Omental fat pad (tissue), 4 donors: ENCODE measurements around the gene CELA2A. TPM values are rescaled to one million over a fixed set of nuclear protein-coding genes. Genes with fewer than 3 reads are reported as not detected.

Source experiments
- ATAC-seq: fragments of 150-250 bp; one replicate; pipeline ENCODE4 v1.9.1; 2016; ENCODE audit warnings: mild to moderate bottlenecking, moderate library complexity; ENCODE audit not compliant: low FRiP score
- DNase-seq: peaks from one replicate; pipeline ENCODE4 v3.0.0-alpha.2; 2019; ENCODE audit warnings: low spot score
- total RNA-seq, 4 donors: library from RNA; depleted of rRNA; stranded (reverse); fragments of >200 nt; gene quantifications; one replicate each; pipeline ENCODE4 v1.1.0, GENCODE V29; 2016
- TF ChIP-seq, protein P1 (sequence below), 3 donors: fragments of 450-650 bp; IDR thresholded peaks; one replicate each; pipeline ENCODE4 v1.5.1; 2016 to 2017; ENCODE audit warnings: antibody characterized with exemption in 3 of 3, mild to moderate bottlenecking in 3 of 3, moderate library complexity in 2 of 3

CELA2A gene
- total RNA-seq, 4 donors from 2014 or later, result not detected

DNA sequence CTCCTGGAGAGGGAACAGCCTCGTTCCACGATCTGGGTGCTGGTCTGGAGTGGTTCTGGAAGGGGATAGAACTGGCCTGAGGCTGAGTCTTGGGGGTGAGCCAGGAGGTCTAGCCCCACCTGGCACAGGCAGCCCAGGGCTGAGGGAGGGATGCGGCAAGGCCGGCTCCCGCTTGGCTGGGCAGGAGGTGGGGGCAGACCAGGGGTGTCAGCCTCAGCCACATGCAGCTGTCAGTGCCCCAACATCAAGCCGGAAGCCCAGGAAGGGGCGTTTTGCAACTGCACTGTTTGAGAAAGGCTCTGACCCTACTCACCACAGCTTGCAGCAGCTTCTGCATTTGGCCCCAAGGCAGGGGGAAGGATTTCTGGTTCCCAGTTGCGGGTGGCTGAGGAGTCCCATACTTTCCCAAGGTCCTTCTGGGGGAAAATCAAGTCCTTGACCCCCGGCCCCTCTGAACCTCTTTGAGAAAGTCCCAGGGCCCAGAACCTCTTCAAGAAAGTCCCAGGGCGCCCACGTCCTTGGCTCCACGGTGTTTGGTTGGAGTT is 44.9 kb upstream of the CELA2A start:
- no peak for DNase-seq
- no peak for ATAC-seq
- TF ChIP-seq, protein P1, sequence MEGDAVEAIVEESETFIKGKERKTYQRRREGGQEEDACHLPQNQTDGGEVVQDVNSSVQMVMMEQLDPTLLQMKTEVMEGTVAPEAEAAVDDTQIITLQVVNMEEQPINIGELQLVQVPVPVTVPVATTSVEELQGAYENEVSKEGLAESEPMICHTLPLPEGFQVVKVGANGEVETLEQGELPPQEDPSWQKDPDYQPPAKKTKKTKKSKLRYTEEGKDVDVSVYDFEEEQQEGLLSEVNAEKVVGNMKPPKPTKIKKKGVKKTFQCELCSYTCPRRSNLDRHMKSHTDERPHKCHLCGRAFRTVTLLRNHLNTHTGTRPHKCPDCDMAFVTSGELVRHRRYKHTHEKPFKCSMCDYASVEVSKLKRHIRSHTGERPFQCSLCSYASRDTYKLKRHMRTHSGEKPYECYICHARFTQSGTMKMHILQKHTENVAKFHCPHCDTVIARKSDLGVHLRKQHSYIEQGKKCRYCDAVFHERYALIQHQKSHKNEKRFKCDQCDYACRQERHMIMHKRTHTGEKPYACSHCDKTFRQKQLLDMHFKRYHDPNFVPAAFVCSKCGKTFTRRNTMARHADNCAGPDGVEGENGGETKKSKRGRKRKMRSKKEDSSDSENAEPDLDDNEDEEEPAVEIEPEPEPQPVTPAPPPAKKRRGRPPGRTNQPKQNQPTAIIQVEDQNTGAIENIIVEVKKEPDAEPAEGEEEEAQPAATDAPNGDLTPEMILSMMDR (IDR thresholded peaks at IDR 0.05), result no peak

DNA sequence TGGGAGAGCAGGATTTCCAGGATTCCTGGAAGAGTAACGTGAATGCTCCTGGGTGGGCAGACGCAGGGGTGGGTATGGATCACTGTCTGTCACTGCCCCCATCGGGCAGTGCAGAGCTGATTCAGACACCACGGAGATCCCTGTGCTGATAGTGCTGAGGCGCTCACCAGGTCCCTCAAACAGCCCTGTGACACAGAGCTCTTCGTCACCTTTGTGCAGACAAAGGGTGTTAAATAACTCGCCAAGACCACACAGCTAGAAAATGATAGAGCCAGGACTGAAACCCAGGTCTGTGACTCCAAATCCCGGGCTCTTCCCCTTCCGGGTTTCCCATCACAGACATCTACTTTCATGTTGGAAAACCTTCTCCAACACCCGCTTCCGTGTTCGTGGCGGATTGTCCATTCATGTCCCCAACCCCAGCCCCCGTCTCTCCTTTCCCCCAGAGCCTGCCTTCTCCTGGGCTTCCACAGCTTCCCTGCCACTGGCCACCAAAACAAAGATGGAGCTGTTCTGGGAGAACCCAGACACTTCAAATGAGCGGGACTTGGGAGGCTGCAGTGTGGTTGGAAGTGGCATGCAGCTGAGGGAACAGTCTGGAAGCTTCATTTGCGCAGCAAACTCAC is 44.2 kb upstream of the CELA2A start:
- ATAC-seq (no peak), DNase-seq (no peak)
- TF ChIP-seq, protein P1 (IDR thresholded peaks at IDR 0.05), result no peak

DNA sequence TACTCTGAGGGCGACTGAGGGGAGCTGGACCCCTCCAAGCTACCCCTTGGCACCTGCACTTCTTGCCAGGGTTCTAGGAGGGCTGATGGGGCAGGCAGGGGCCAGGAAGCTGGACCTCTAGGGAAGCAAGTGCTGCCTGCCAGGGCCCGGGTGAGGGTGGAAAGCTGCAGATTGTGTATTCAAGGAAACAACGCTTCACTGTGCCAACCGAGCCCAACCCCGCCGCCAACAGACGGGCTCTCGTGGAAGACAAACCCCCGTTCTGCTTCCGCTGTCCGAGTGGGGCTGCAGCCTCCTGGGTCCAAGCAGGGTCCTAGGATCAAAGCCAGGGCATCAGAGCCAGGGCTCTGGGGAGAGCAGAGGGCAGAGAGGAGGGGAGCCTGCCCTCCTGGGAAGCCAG is 43.7 kb upstream of the CELA2A start:
- DNase-seq, result no peak
- ATAC-seq, result no peak
- TF ChIP-seq, protein P1 (IDR thresholded peaks at IDR 0.05), result no peak

DNA sequence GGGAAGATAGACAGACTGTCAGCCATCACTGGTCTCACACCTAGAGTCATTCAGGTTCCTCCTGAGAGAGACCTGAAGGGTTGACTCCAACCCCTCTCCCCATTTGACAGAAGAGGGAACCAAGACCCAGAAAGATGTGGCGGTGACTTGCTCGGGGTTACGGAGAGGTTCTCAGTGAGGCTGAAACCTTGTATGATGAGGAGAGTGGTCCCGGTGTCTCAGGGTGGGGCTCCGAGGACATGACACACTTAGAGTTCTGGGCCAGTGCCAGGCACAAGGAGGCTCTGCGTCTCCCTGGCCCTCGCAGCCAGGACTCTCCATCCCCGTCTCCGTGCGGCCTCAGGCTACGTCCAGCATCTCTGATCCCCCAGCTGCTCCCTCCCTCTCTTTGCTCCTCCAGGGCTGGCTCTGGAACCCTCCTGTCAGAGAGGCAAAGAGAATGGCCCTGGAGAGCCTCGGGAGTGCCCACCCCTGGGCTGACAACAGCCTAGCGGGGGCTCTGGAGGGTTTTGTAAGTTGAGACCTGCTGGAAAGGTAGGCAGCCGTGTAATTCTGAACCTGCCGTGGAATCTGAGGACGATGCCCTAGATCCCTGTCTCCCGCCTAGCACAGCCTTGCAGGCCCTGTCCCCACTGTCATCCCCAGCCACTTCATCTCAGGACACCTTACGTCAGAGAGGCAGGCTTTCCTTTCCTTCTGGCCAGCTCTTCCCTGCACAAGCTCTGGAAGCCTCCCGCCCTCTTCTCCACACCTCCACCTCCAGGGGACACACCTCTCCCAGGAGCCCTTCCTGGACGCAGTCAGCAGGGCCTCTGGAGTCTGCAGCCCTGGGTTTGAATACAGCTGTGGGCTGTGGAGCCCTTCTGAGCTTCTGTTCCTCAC is 42.7 kb upstream of the CELA2A start:
- ATAC-seq, result no peak
- TF ChIP-seq, protein P1 (IDR thresholded peaks at IDR 0.05), result no peak
- DNase-seq, result no peak

DNA sequence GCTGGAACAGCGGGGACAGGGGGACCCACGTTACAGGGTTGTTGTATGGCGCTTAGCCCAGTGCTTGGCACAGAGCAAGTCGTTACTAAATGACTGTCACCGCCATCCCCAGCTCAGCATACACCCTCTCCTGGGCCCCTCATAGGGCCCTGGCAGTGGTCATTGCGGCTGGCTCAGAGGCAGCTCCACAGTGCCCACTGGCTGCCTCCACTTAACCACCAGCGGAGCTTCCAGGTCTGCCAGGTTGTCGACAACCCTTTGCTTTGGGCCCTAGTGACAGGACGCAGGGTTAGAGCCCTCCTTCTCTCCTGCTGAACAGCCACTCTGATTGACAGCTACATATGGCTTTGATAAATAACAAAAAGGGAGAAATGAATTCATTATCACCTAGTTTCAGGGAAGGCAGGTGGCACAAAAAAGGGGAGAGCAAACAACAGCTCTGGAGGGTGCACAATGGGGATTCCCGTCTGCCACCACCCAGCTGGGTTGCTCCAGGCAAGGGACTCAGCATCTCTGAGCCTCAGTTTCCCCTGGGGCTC is 42.0 kb upstream of the CELA2A start:
- TF ChIP-seq, protein P1 (IDR thresholded peaks at IDR 0.05), result no peak
- no peak for DNase-seq
- no peak for ATAC-seq

DNA sequence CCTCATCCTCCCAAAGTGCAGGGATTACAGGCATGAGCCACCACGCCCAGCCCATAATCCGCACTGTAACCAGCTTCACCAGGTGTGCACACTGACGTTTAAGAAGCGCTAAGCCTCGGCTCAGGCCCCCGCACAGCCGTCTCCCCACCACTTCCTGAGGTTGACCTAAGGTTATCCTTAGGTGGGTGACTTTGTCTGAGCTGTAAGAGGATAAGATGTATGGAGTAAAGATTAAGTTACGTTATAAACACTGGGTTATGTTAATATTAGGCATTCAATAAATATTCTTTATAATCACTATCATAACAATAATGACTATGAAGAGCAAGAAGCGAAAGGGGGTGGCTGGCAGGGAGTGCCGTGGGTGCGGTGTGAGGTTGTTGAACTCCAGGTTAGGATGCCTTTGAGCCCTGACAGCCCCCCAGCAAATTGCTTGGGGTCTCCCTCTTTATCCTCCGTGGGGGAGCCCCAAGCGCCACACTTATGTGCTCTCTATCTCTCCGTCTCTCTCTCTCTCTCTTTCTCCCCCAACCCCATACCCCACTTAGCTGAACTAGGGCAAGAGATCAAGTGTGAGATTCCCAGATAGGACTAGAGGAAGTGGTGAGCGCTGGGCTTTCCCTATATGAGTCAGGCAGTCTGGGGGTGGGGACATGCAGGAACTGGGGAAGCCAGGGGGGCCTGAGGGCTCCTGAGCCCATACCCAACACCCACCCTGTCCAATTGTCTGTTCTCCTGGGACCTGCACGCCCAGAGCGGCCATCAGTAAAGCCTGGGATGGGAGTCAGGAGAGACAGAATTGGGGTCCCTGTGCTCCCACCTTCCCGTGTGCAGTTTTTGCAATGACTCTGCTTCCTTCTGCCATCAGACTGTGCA is 39.2 kb upstream of the CELA2A start:
- DNase-seq (no peak), ATAC-seq (peak; percentile 47)
- TF ChIP-seq, protein P1 (IDR thresholded peaks at IDR 0.05), result no peak
